ENCODE data around the gene FOLR2.

Gene FOLR2

GRCh38 chr11:72225411-72225951, 8.9 kb downstream of the FOLR2 start:
- Histone ChIP-seq H4K12ac (ENCODE audit: low read depth, low read length) (peak overlapping the region; percentile 83), H3K27me3 (ENCODE audit: insufficient read depth, low read length) (no peaks in the 10 kb centered on the region), H4K91ac (ENCODE audit: low read depth, low read length) (peak overlapping the region; percentile 100), H3K4me2 (ENCODE audit: low read length) (peak overlapping the region; percentile 100), H3K9me3 (ENCODE audit: insufficient read depth, low read depth, low read length) (peaks cover 2% of the 10 kb centered on the region), H3K18ac (ENCODE audit: low read length) (peak overlapping the region; percentile 93), H3K79me1 (ENCODE audit: low read length) (peaks cover 26% of the 10 kb centered on the region), H3K14ac (ENCODE audit: low read length) (peak overlapping the region; percentile 88), H2BK120ac (ENCODE audit: insufficient read depth, low read length, poor library complexity) (peak overlapping the region; percentile 74), H2AFZ (ENCODE audit: insufficient read depth, low read length, poor library complexity) (peak overlapping the region; percentile 23), H2BK12ac (ENCODE audit: low read length) (no peak overlapping the region), H3K23ac (ENCODE audit: low read length) (no peak overlapping the region), H3K4me1 (ENCODE audit: control insufficient read depth in 1 of 2, insufficient read depth in 2 of 2, low read length in 2 of 2) (peaks cover 16 to 24% of the 10 kb centered on the region in 2 experiments), H4K8ac (ENCODE audit: low read depth, low read length) (peak overlapping the region; percentile 78), H2AK5ac (ENCODE audit: low read length) (no peak overlapping the region), H3K36me3 (ENCODE audit: control insufficient read depth in 1 of 2, insufficient read depth in 2 of 2, low read length in 2 of 2) (peaks cover 38 to 41% of the 10 kb centered on the region in 2 experiments), H3K9ac (ENCODE audit: low read length) (peak overlapping the region; percentile 91), H3K4me3 (ENCODE audit: low read depth, low read length) (peak overlapping the region; percentile 89), H3K79me2 (ENCODE audit: control insufficient read depth, insufficient read depth, low read length, poor library complexity) (peaks cover 24% of the 10 kb centered on the region), H2BK5ac (ENCODE audit: low read depth, low read length, poor library complexity) (peak overlapping the region; percentile 67), H3K4ac (ENCODE audit: low read depth, low read length) (peak overlapping the region; percentile 97), H3K27ac (ENCODE audit: low read depth, low read length) (no peak overlapping the region)
- DNase-seq, result peak in 1 of 2 donors; percentile 23
- WGBS (ENCODE audit: extremely low coverage, insufficient coverage, insufficient read length), result no CpG with 5 or more reads among the region's 11 CpGs

- H2BK5ac ChIP-seq (ENCODE audit: low read depth, low read length, poor library complexity), result no peak overlapping the region
- no peak overlapping the region for H2AFZ ChIP-seq (ENCODE audit: insufficient read depth, low read length, poor library complexity)
- no peak overlapping the region for H4K8ac ChIP-seq (ENCODE audit: low read depth, low read length)
- H3K23ac ChIP-seq (ENCODE audit: low read length), result no peak overlapping the region
- no peak overlapping the region for H3K4me3 ChIP-seq (ENCODE audit: low read depth, low read length)
- no peak overlapping the region for H2AK5ac ChIP-seq (ENCODE audit: low read length)
- H3K36me3 ChIP-seq (ENCODE audit: control insufficient read depth in 1 of 2, insufficient read depth in 2 of 2, low read length in 2 of 2), result peaks cover 50 to 53% of the 10 kb centered on the region in 2 experiments
- peak overlapping the region; percentile 49 for H3K4ac ChIP-seq (ENCODE audit: low read depth, low read length)
- H3K79me2 ChIP-seq (ENCODE audit: control insufficient read depth, insufficient read depth, low read length, poor library complexity), result peaks cover 24% of the 10 kb centered on the region
- no peaks in the 10 kb centered on the region for H3K27me3 ChIP-seq (ENCODE audit: insufficient read depth, low read length)
- H3K18ac ChIP-seq (ENCODE audit: low read length), result no peak overlapping the region
- H2BK120ac ChIP-seq (ENCODE audit: insufficient read depth, low read length, poor library complexity), result no peak overlapping the region
- H2BK12ac ChIP-seq (ENCODE audit: low read length), result no peak overlapping the region
- H3K9me3 ChIP-seq (ENCODE audit: insufficient read depth, low read depth, low read length), result peaks cover 2% of the 10 kb centered on the region
- no peak overlapping the region for H4K12ac ChIP-seq (ENCODE audit: low read depth, low read length)
- H3K4me1 ChIP-seq (ENCODE audit: control insufficient read depth in 1 of 2, insufficient read depth in 2 of 2, low read length in 2 of 2), result peaks cover 13 to 21% of the 10 kb centered on the region in 2 experiments
- no CpG with 5 or more reads among the region's 5 CpGs for WGBS (ENCODE audit: extremely low coverage, insufficient coverage, insufficient read length)
- no peak overlapping the region for H4K91ac ChIP-seq (ENCODE audit: low read depth, low read length)
- no peak overlapping the region for H3K9ac ChIP-seq (ENCODE audit: low read length)
- no peak overlapping the region for H3K4me2 ChIP-seq (ENCODE audit: low read length)
- no peak for DNase-seq
- no peak overlapping the region for H3K14ac ChIP-seq (ENCODE audit: low read length)
- peaks cover 26% of the 10 kb centered on the region for H3K79me1 ChIP-seq (ENCODE audit: low read length)
- no peak overlapping the region for H3K27ac ChIP-seq (ENCODE audit: low read depth, low read length)
Observed at GRCh38 chr11:72226701-72227100, 10.1 kb downstream of the FOLR2 start.

- DNase-seq, result peak; percentile 78 to 79
- WGBS (ENCODE audit: extremely low coverage, insufficient coverage, insufficient read length), result no CpG with 5 or more reads among the region's 14 CpGs
- H3K4me1 ChIP-seq (ENCODE audit: control insufficient read depth in 1 of 2, insufficient read depth in 2 of 2, low read length in 2 of 2), result peaks cover 7 to 15% of the 10 kb centered on the region in 2 experiments
Observed at GRCh38 chr11:72227316-72228228, 11.0 kb downstream of the FOLR2 start.

GRCh38 chr11:72228229-72228843, 11.7 kb downstream of the FOLR2 start:
- H3K23ac ChIP-seq (ENCODE audit: low read length), result no peak overlapping the region
- peak; percentile 58 to 63 for DNase-seq
- H2BK120ac ChIP-seq (ENCODE audit: insufficient read depth, low read length, poor library complexity), result no peak overlapping the region
- peaks cover 2% of the 10 kb centered on the region for H3K9me3 ChIP-seq (ENCODE audit: insufficient read depth, low read depth, low read length)
- no peak overlapping the region for H3K27ac ChIP-seq (ENCODE audit: low read depth, low read length)
- no peak overlapping the region for H3K4ac ChIP-seq (ENCODE audit: low read depth, low read length)
- no peak overlapping the region for H3K14ac ChIP-seq (ENCODE audit: low read length)
- peaks cover 66 to 69% of the 10 kb centered on the region in 2 experiments for H3K36me3 ChIP-seq (ENCODE audit: control insufficient read depth in 1 of 2, insufficient read depth in 2 of 2, low read length in 2 of 2)
- H3K79me2 ChIP-seq (ENCODE audit: control insufficient read depth, insufficient read depth, low read length, poor library complexity), result peaks cover 24% of the 10 kb centered on the region
- no CpG with 5 or more reads among the region's 16 CpGs for WGBS (ENCODE audit: extremely low coverage, insufficient coverage, insufficient read length)
- H3K9ac ChIP-seq (ENCODE audit: low read length), result no peak overlapping the region
- no peak overlapping the region for H2AFZ ChIP-seq (ENCODE audit: insufficient read depth, low read length, poor library complexity)
- H3K4me3 ChIP-seq (ENCODE audit: low read depth, low read length), result no peak overlapping the region
- peaks cover 5 to 11% of the 10 kb centered on the region in 2 experiments for H3K4me1 ChIP-seq (ENCODE audit: control insufficient read depth in 1 of 2, insufficient read depth in 2 of 2, low read length in 2 of 2)
- peaks cover 22% of the 10 kb centered on the region for H3K79me1 ChIP-seq (ENCODE audit: low read length)
- no peak overlapping the region for H4K91ac ChIP-seq (ENCODE audit: low read depth, low read length)
- H4K8ac ChIP-seq (ENCODE audit: low read depth, low read length), result no peak overlapping the region
- no peaks in the 10 kb centered on the region for H3K27me3 ChIP-seq (ENCODE audit: insufficient read depth, low read length)
- no peak overlapping the region for H2BK12ac ChIP-seq (ENCODE audit: low read length)
- H4K12ac ChIP-seq (ENCODE audit: low read depth, low read length), result no peak overlapping the region
- H2BK5ac ChIP-seq (ENCODE audit: low read depth, low read length, poor library complexity), result no peak overlapping the region
- no peak overlapping the region for H2AK5ac ChIP-seq (ENCODE audit: low read length)
- H3K4me2 ChIP-seq (ENCODE audit: low read length), result no peak overlapping the region
- H3K18ac ChIP-seq (ENCODE audit: low read length), result no peak overlapping the region

More at GRCh38 chr11:72227316-72228228, 11.0 kb downstream of the FOLR2 start:
- Histone ChIP-seq H3K36me3 (ENCODE audit: control insufficient read depth in 1 of 2, insufficient read depth in 2 of 2, low read length in 2 of 2) (peaks cover 58 to 62% of the 10 kb centered on the region in 2 experiments), H2BK120ac (ENCODE audit: insufficient read depth, low read length, poor library complexity) (no peak overlapping the region), H2AK5ac (ENCODE audit: low read length) (no peak overlapping the region), H2BK5ac (ENCODE audit: low read depth, low read length, poor library complexity) (no peak overlapping the region), H3K79me1 (ENCODE audit: low read length) (peaks cover 25% of the 10 kb centered on the region), H3K18ac (ENCODE audit: low read length) (no peak overlapping the region), H2AFZ (ENCODE audit: insufficient read depth, low read length, poor library complexity) (no peak overlapping the region), H3K23ac (ENCODE audit: low read length) (no peak overlapping the region), H3K4ac (ENCODE audit: low read depth, low read length) (no peak overlapping the region), H2BK12ac (ENCODE audit: low read length) (no peak overlapping the region), H3K9me3 (ENCODE audit: insufficient read depth, low read depth, low read length) (peaks cover 2% of the 10 kb centered on the region), H3K9ac (ENCODE audit: low read length) (no peak overlapping the region), H3K27me3 (ENCODE audit: insufficient read depth, low read length) (no peaks in the 10 kb centered on the region), H3K4me2 (ENCODE audit: low read length) (no peak overlapping the region), H3K14ac (ENCODE audit: low read length) (no peak overlapping the region), H4K8ac (ENCODE audit: low read depth, low read length) (no peak overlapping the region), H3K79me2 (ENCODE audit: control insufficient read depth, insufficient read depth, low read length, poor library complexity) (peaks cover 24% of the 10 kb centered on the region), H4K12ac (ENCODE audit: low read depth, low read length) (no peak overlapping the region), H4K91ac (ENCODE audit: low read depth, low read length) (no peak overlapping the region), H3K27ac (ENCODE audit: low read depth, low read length) (no peak overlapping the region), H3K4me3 (ENCODE audit: low read depth, low read length) (no peak overlapping the region)
